Measurements from ENCODE around the gene COPS7B. TPM values are rescaled to one million over a fixed set of nuclear protein-coding genes. Genes with fewer than 3 reads are reported as not detected.

Gene COPS7B
- total and polyA plus RNA-seq, 12 donors = 15.9 to 25.3 (median 19.0) TPM

DNA sequence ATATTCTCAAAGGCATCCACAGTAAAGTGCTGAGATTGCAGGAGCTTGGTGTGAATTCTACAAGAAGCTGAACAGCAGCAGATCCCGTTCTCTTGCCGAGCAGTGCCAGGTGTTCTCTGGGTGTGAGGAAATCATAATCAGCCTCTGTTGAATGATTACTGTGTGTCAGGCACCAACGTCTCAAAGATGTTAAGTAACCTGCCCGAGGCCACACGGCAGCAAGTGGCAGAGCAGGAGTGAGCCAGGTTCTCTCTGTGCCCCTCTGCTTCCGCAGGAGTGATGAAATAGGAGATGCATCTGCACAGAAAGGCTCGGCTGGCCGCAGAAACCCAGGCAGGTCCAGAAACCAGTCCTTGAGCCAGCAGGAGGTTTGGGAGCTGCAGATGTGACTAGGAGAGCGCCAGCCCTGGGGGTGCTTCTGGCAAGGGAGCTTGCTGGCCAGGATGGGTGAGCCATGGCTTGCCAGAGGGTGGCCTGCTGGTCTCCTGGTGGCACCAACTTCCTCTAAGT lies 68.4 kb downstream of the COPS7B start:
- Histone ChIP-seq H3K27ac (no peak overlapping the region), H3K4me1 (no peaks in the 10 kb centered on the region), H3K27me3 (peaks cover 0 to 26% (median 0%) of the 10 kb centered on the region in 7 donors), H3K9me3 (no peaks in the 10 kb centered on the region), H3K4me3 (no peak overlapping the region), H3K36me3 (no peaks in the 10 kb centered on the region)
- DNase-seq (no peak), ATAC-seq (peak in 1 of 8 donors; percentile 17)
- TF ChIP-seq CTCF (IDR thresholded peaks at IDR 0.05) = no peak
- intact Hi-C loops (cut with DNase I) = no loop called here
- WGBS, 2 donors = 78 to 83% methylated on average over 9 of the region's 9 CpGs

GRCh38 chr2:231856959-231857358 lies 70.7 kb downstream of the COPS7B start:
- intact Hi-C loops (cut with DNase I) = no loop called here
- H3K27me3 ChIP-seq = peaks cover 0 to 27% (median 0%) of the 10 kb centered on the region in 7 donors
- H3K36me3 ChIP-seq = no peaks in the 10 kb centered on the region
- DNase-seq (no peak), ATAC-seq (no peak)
- no peak overlapping the region for H3K4me3 ChIP-seq
- H3K4me1 ChIP-seq = no peaks in the 10 kb centered on the region
- WGBS, 2 donors = 72 to 82% methylated on average over 6 of the region's 6 CpGs
- no peak for TF ChIP-seq CTCF (IDR thresholded peaks at IDR 0.05)
- no peak overlapping the region for H3K27ac ChIP-seq
- no peaks in the 10 kb centered on the region for H3K9me3 ChIP-seq

Other genes with a start within 250 kb of the COPS7B start
- gene TEX44, start 193.6 kb upstream of the COPS7B start, total RNA-seq = not detected
- gene TEX44, start 193.6 kb upstream of the COPS7B start, polyA plus RNA-seq = not detected
- gene PTMA, start 77.9 kb upstream of the COPS7B start, total RNA-seq = 100 to 1,000 TPM; 133 to 348 (median 164) TPM
- gene PTMA, start 77.9 kb upstream of the COPS7B start, polyA plus RNA-seq = 100 to 1,000 TPM; 567 to 626 TPM
- gene PDE6D, start 5.2 kb upstream of the COPS7B start, total RNA-seq = 10 to 100 TPM; 11.4 to 23.3 (median 18.4) TPM
- 10 to 100 TPM; 14.8 to 31.2 TPM for gene PDE6D, start 5.2 kb upstream of the COPS7B start, polyA plus RNA-seq
- 1 to 10 TPM in 7 of 10 donors, under 1 TPM in 3; 0.28 to 8.7 (median 1.9) TPM for gene NPPC, start 140.0 kb downstream of the COPS7B start, total RNA-seq
- gene NPPC, start 140.0 kb downstream of the COPS7B start, polyA plus RNA-seq = 1 to 10 TPM; 4.3 to 5.9 TPM
- 10 to 100 TPM; 15.2 to 24.5 (median 18.5) TPM for gene DIS3L2, start 175.3 kb downstream of the COPS7B start, total RNA-seq
- 10 to 100 TPM in 1 of 2 donors, 1 to 10 TPM in 1; 9.5 to 22.5 TPM for gene DIS3L2, start 175.3 kb downstream of the COPS7B start, polyA plus RNA-seq